Activated CD8-positive, alpha-beta memory T cell treated with anti-CD3 and anti-CD28 coated beads, Interleukin-2, amount 50 U/mL, for 1 hour (primary cell): ENCODE measurements around the gene GPR146.

ENCODE experiments used
- DNase-seq: peaks from one replicate; pipeline ENCODE4 v3.0.0-alpha.2; 2020; ENCODE audit errors: extremely low read depth

Gene GPR146

GRCh38 chr7:1043552-1044188 lies 676 bp upstream of the GPR146 start:
- DNase-seq, result no peak

- DNase-seq, result no peak
These were observed 1.0 kb downstream of the GPR146 start for GRCh38 chr7:1045069-1046063.

GRCh38 chr7:1046722-1047679 lies 2.7 kb downstream of the GPR146 start:
- DNase-seq, result no peak

- DNase-seq, result no peak
These were observed 4.8 kb downstream of the GPR146 start for GRCh38 chr7:1049006-1049741.

- DNase-seq, result no peak
These were observed 5.5 kb downstream of the GPR146 start for GRCh38 chr7:1049801-1050200.

GRCh38 chr7:1050254-1050906 lies 6.0 kb downstream of the GPR146 start:
- DNase-seq, result no peak

- no peak for DNase-seq
These were observed 6.8 kb downstream of the GPR146 start for GRCh38 chr7:1050956-1051690.

- no peak for DNase-seq
These were observed 7.9 kb downstream of the GPR146 start for GRCh38 chr7:1052031-1052818.

GRCh38 chr7:1053002-1053411 lies 8.7 kb downstream of the GPR146 start:
- no peak for DNase-seq

GRCh38 chr7:1053816-1054370 lies 9.5 kb downstream of the GPR146 start:
- no peak for DNase-seq

- DNase-seq, result no peak
These were observed 10.1 kb downstream of the GPR146 start for GRCh38 chr7:1054438-1054837.

- DNase-seq, result no peak
These were observed 10.6 kb downstream of the GPR146 start for GRCh38 chr7:1054861-1055450.

GRCh38 chr7:1055491-1055955 lies 11.2 kb downstream of the GPR146 start:
- no peak for DNase-seq

GRCh38 chr7:1055956-1056784 lies 11.8 kb downstream of the GPR146 start:
- DNase-seq, result no peak

GRCh38 chr7:1056785-1057410 lies 12.6 kb downstream of the GPR146 start:
- DNase-seq, result no peak

- DNase-seq, result no peak
These were observed 13.3 kb downstream of the GPR146 start for GRCh38 chr7:1057416-1058291.
